Rectal smooth muscle tissue (tissue), 1 donor: ENCODE data around the gene ARL2BP.

Experiments used
- H3K27ac ChIP-seq: one replicate; pipeline ENCODE4 v1.7.0; 2013; ENCODE audit warnings: low read depth, low read length, inconsistent platforms
- H3K27me3 ChIP-seq: one replicate; pipeline ENCODE4 v1.7.0; 2013; ENCODE audit warnings: low read length; ENCODE audit not compliant: control insufficient read depth, insufficient read depth
- H3K36me3 ChIP-seq: one replicate; pipeline ENCODE4 v1.7.0; 2013; ENCODE audit warnings: low read length; ENCODE audit not compliant: control insufficient read depth, insufficient read depth
- H3K4me1 ChIP-seq: one replicate; pipeline ENCODE4 v1.7.0; 2013; ENCODE audit warnings: low read length; ENCODE audit not compliant: control insufficient read depth, insufficient read depth
- H3K4me3 ChIP-seq: one replicate; pipeline ENCODE4 v1.7.0; 2013; ENCODE audit warnings: low read length
- H3K9ac ChIP-seq: one replicate; pipeline ENCODE4 v1.7.0; 2013; ENCODE audit warnings: low read length

The ARL2BP gene

DNA sequence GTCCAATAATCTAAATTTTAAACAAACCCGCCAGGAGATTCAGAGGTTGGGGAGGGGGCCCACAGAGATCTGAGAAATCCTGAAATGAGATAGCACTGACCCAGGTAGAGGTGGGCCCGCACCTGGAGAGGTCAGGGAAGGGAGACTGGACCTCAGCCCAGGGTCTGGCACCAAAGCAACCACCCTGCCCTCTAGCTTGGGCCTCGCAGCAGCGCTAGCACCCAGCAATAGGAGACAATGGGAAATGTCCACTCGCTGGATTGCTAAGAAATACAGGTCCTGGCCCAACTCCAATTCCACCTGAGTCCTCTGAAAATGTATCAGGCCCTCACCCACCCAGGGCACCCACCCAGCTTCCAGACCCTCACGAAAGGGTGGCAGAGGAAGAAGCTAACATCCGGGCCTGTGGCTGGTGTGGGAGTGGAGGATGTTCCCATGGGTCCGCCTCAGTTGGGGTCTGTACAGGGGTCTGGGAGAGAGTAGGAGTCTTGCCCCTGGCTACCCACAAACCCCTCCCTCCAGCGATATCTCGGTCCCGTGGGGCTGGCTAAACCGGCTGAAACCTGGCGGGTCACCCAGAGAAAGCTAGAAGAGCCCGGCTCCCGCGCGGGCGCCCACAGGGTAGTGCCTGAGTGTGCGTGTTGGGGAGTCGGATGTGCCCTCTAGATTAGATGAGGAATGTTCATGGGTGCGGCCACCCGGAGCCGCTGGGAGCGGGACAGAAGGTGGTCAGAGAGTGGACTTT lies 38.3 kb downstream of the ARL2BP start:
- H3K27ac ChIP-seq, result no peak overlapping the region
- peaks cover 9% of the 10 kb centered on the region for H3K27me3 ChIP-seq
- peak overlapping the region; percentile 49 for H3K4me3 ChIP-seq
- H3K4me1 ChIP-seq, result no peaks in the 10 kb centered on the region
- H3K36me3 ChIP-seq, result no peaks in the 10 kb centered on the region
- H3K9ac ChIP-seq, result no peak overlapping the region

DNA sequence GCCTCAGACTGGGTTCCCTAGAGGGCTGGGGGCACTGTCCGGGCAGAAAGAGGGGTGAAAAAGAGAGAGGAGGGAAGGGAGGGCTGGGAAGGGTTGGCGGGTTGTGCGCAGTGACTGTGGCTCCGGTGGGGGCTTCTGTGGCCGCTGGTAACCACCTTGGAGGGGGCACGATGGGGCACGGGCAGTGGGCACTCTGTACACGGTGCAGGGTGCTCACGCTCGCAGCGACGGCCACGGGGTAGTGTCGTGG lies 38.8 kb downstream of the ARL2BP start:
- peak overlapping the region; percentile 49 for H3K4me3 ChIP-seq
- no peak overlapping the region for H3K27ac ChIP-seq
- H3K27me3 ChIP-seq, result peaks cover 9% of the 10 kb centered on the region
- no peaks in the 10 kb centered on the region for H3K36me3 ChIP-seq
- H3K9ac ChIP-seq, result no peak overlapping the region
- H3K4me1 ChIP-seq, result no peaks in the 10 kb centered on the region

DNA sequence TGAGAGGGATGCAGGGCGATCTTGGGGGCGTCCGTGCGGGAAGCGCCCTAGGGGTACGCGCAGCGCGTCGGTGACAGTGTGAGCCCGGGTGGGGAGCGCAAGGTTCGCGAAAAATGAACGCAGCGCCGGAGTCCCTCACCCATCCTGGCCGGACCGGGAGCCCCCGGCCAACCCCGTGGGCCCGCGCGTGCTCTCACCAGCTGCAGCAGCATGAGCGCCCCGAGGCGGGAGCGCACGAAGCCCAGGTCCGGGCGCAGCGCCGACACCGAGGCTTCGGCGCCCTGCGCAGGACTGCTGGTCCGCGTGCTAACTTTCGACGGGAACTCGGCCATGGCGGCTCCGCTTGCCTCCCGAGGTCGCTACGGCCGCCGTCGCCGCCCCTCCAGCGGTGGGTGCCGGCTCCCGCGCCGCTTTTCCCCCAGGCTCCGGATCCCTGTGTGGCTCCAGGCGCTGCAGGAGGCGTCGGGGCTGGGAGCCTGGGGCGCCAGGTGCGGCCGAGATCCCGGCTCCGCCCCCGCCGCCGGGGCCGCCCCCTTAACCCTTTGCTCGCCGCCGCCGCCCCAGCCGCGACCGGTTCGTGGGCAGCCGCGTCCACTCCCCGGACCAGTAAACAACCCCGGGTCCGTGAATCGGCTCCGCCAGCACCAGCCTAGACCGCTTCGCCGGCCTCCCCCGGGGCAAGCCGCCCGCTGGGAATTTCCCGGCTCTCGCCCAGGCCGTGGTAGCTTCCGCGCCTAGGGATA lies 39.3 kb downstream of the ARL2BP start, which contains the start of gene PLLP:
Gene PLLP, minus strand, starts transcription at position 464 of the 743 bp plus-strand sequence. Its CDS starts 132 bp downstream, at position 332.
- Histone ChIP-seq H3K4me3 (peak within 1 kb of the TSS; percentile 49), H3K36me3 (no peaks in the 10 kb centered on the region), H3K27ac (no peak within 1 kb of the TSS), H3K4me1 (no peaks in the 10 kb centered on the region), H3K9ac (no peak within 1 kb of the TSS), H3K27me3 (peaks cover 9% of the 10 kb centered on the region)

GRCh38 chr16:57284952-57285363 lies 39.9 kb downstream of the ARL2BP start:
- H3K36me3 ChIP-seq, result no peaks in the 10 kb centered on the region
- no peak overlapping the region for H3K27ac ChIP-seq
- H3K27me3 ChIP-seq, result peaks cover 9% of the 10 kb centered on the region
- H3K4me3 ChIP-seq, result peak overlapping the region; percentile 49
- H3K9ac ChIP-seq, result no peak overlapping the region
- no peaks in the 10 kb centered on the region for H3K4me1 ChIP-seq

- Histone ChIP-seq H3K9ac (no peak overlapping the region), H3K27me3 (peaks cover 9% of the 10 kb centered on the region), H3K36me3 (no peaks in the 10 kb centered on the region), H3K4me1 (no peaks in the 10 kb centered on the region), H3K27ac (no peak overlapping the region), H3K4me3 (no peak overlapping the region)
Measured at GRCh38 chr16:57285379-57285778, 40.3 kb downstream of the ARL2BP start.

GRCh38 chr16:57289391-57290257 lies 44.6 kb downstream of the ARL2BP start:
- no peak overlapping the region for H3K9ac ChIP-seq
- no peaks in the 10 kb centered on the region for H3K4me1 ChIP-seq
- no peaks in the 10 kb centered on the region for H3K36me3 ChIP-seq
- no peak overlapping the region for H3K4me3 ChIP-seq
- H3K27me3 ChIP-seq, result no peaks in the 10 kb centered on the region
- no peak overlapping the region for H3K27ac ChIP-seq

GRCh38 chr16:57297856-57298255 lies 52.8 kb downstream of the ARL2BP start:
- Histone ChIP-seq H3K27ac (no peak overlapping the region), H3K27me3 (no peaks in the 10 kb centered on the region), H3K36me3 (no peaks in the 10 kb centered on the region), H3K9ac (no peak overlapping the region), H3K4me1 (peaks cover 9% of the 10 kb centered on the region), H3K4me3 (no peak overlapping the region)

GRCh38 chr16:57299009-57299718 lies 54.1 kb downstream of the ARL2BP start:
- peak overlapping the region; percentile 27 for H3K9ac ChIP-seq
- H3K4me3 ChIP-seq, result peak overlapping the region; percentile 66
- peaks cover 9% of the 10 kb centered on the region for H3K4me1 ChIP-seq
- no peaks in the 10 kb centered on the region for H3K36me3 ChIP-seq
- peak overlapping the region; percentile 87 for H3K27ac ChIP-seq
- no peaks in the 10 kb centered on the region for H3K27me3 ChIP-seq

- Histone ChIP-seq H3K27ac (peak overlapping the region; percentile 87), H3K27me3 (no peaks in the 10 kb centered on the region), H3K9ac (peak overlapping the region; percentile 27), H3K36me3 (no peaks in the 10 kb centered on the region), H3K4me1 (peaks cover 9% of the 10 kb centered on the region), H3K4me3 (peak overlapping the region; percentile 66)
Measured at GRCh38 chr16:57299719-57300386, 54.8 kb downstream of the ARL2BP start.

DNA sequence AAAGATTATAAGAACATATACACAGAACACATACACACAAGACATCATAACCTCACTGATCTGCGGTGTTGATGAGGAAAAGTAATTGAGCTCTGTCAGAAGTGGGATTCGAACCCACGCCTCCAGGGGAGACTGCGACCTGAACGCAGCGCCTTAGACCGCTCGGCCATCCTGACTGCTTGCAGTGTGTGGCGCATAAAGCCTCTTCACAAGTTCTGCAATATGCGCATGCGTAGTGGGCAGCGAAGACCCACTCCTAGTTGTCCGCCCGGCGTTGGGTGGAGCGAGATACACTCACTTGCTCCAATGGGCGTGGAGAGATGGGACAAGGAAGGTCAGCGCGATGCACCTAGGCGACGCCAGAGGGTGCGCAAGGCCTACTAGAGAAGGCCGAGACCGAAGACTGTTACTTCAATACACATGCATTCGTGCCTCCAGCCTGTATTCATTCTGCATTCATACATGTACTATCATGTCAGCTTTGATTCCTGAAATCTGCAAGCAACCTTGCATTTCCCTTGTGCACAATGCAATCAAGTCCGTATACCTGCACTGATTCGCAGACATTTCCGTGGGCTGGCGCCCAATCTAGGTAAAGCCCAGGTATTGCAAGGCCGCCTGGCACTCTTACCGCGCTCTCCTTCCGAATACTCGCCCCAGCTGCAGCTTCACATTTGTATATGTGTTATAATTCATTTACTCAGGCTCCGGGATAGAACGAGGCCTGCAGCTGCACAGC lies 55.5 kb downstream of the ARL2BP start:
- H3K27ac ChIP-seq, result peak overlapping the region; percentile 87
- H3K27me3 ChIP-seq, result no peaks in the 10 kb centered on the region
- H3K4me1 ChIP-seq, result peaks cover 9% of the 10 kb centered on the region
- H3K4me3 ChIP-seq, result peak overlapping the region; percentile 66
- H3K36me3 ChIP-seq, result no peaks in the 10 kb centered on the region
- H3K9ac ChIP-seq, result no peak overlapping the region

DNA sequence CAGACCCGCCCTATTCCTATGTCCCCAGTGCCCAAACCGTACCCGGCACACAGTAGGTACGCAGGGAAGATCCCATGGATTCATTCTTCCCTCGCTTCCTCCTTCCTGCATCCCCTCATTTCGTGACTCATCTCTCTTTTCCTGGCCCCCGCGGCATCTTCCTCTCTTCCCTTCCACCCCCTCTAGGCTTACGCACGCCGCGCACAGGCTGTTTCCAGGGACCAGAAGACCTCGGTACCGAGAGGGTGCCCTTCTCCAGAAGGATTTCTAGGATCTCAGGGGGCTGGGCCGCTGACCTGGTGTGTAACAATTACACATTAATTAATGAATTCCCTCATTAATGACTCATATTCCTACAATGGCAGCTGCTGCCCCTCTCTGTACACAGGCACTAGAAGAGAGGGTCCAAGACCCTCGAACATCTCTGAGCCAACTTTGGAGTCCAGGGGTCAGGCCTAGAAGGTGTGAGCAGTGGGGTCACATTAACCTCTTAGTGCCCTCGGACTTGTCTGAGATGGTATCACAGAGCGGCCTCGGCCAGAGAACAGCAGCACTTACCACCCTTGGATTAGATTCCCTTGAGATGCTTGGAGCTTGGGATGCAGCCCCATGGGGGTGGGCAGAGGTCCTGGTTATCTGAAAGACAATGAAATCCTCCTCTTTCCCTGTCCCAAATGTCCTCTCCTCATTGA lies 56.2 kb downstream of the ARL2BP start:
- Histone ChIP-seq H3K36me3 (no peaks in the 10 kb centered on the region), H3K27ac (no peak overlapping the region), H3K4me1 (peaks cover 9% of the 10 kb centered on the region), H3K4me3 (peak overlapping the region; percentile 44), H3K9ac (no peak overlapping the region), H3K27me3 (no peaks in the 10 kb centered on the region)
